NCI-H446 (cell line): ENCODE data around the gene KLHL24.
A peak's percentile ranks its signal among the peaks of the same experiment; 100 is the strongest.
"Not testable (repeated sequence)": the region's sequence is repeated elsewhere in the genome, so short reads cannot be mapped to it uniquely, and the experiment has no call there.

ENCODE experiments used
- DNase-seq, 2 experiments: peaks; one replicate each; lab custom pipeline; 2025; lab: John Stamatoyannopoulos, UW

KLHL24 gene

GRCh38 chr3:183636221-183637105 lies 1.0 kb downstream of the KLHL24 start:
- DNase-seq: peak; percentile 93 to 98

- no peak for DNase-seq
These were observed 1.7 kb downstream of the KLHL24 start for GRCh38 chr3:183637106-183637486.

GRCh38 chr3:183637633-183638032 lies 2.2 kb downstream of the KLHL24 start:
- DNase-seq: not testable (repeated sequence)

- DNase-seq: peak in 1 of 2 experiments; percentile 3
These were observed 2.9 kb downstream of the KLHL24 start for GRCh38 chr3:183638101-183638852.

GRCh38 chr3:183640635-183641034 lies 5.2 kb downstream of the KLHL24 start:
- not testable (repeated sequence) for DNase-seq

GRCh38 chr3:183641882-183642281 lies 6.5 kb downstream of the KLHL24 start:
- DNase-seq: no peak

- DNase-seq: no peak
These were observed 8.8 kb downstream of the KLHL24 start for GRCh38 chr3:183644244-183644643.

- DNase-seq: no peak
These were observed 9.8 kb downstream of the KLHL24 start for GRCh38 chr3:183645254-183645653.

GRCh38 chr3:183650554-183650953 lies 15.1 kb downstream of the KLHL24 start:
- no peak for DNase-seq

GRCh38 chr3:183653209-183654064 lies 18.0 kb downstream of the KLHL24 start:
- DNase-seq: peak in 1 of 2 experiments; percentile 2

- no peak for DNase-seq
These were observed 19.3 kb downstream of the KLHL24 start for GRCh38 chr3:183654727-183655126.

- DNase-seq: no peak
These were observed 26.7 kb downstream of the KLHL24 start for GRCh38 chr3:183662099-183662498.

GRCh38 chr3:183664913-183665381 lies 29.5 kb downstream of the KLHL24 start:
- DNase-seq: no peak

- DNase-seq: no peak
These were observed 44.6 kb downstream of the KLHL24 start for GRCh38 chr3:183680061-183680460.

GRCh38 chr3:183687705-183688104 lies 52.3 kb downstream of the KLHL24 start:
- no peak for DNase-seq

GRCh38 chr3:183688874-183689273 lies 53.5 kb downstream of the KLHL24 start:
- peak in 1 of 2 experiments; percentile 7 for DNase-seq

- DNase-seq: not testable (repeated sequence)
These were observed 54.2 kb downstream of the KLHL24 start for GRCh38 chr3:183689621-183690020.

- no peak for DNase-seq
These were observed 55.1 kb downstream of the KLHL24 start for GRCh38 chr3:183690402-183690995.

GRCh38 chr3:183692436-183692835 lies 57.0 kb downstream of the KLHL24 start:
- DNase-seq: no peak

GRCh38 chr3:183695569-183696364 lies 60.3 kb downstream of the KLHL24 start:
- DNase-seq: no peak
